GDM1 (cell line): Measurements from ENCODE around the gene SCARB1.

Experiments
- DNase-seq: peaks from one replicate; lab custom pipeline; 2025; lab: John Stamatoyannopoulos, UW

SCARB1 gene

GRCh38 chr12:124862768-124863415, 772 bp downstream of the SCARB1 start:
- no peak for DNase-seq

GRCh38 chr12:124861898-124862676, 1.6 kb downstream of the SCARB1 start:
- DNase-seq, result no peak

DNA sequence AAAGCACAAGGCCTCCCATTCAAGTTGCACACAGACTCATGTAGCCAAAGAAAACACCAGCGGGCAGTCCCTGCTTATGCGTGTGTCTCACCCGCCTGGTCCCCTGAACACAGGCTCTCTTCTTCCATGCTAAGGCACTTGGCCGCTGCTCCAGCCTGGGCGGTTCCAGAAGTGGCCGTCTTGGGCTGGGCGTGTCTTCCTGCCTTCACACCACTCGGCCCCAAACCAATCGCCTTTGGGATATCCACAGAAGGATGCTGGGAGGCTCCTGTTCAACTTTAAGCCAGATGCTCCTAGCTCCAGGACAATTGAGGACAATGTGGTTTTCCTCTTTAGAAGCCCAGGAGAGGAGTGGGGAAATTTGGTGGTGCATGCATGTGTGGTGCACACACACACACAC, 2.2 kb downstream of the SCARB1 start:
- no peak for DNase-seq

GRCh38 chr12:124857921-124858461, 5.7 kb downstream of the SCARB1 start:
- no peak for DNase-seq

DNA sequence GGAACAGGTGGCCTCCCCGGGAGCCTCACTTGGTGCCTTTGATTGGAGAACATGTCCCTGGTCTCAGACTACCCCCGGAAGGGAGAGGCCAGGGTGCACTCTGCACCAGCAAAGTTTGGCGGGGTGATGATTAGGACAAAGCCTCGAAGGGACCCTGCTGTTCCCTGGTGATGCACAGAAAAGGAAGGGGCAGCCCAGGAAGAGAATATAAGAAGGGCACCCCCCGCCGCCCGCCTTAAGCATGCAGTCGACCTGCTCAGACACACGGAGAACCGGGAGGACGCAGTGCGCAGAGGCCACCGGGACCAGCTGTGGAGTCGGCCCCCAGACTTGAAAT, 6.9 kb downstream of the SCARB1 start:
- DNase-seq, result no peak

- no peak for DNase-seq
These were observed 7.4 kb downstream of the SCARB1 start for GRCh38 chr12:124856132-124856841.

GRCh38 chr12:124855275-124855957, 8.2 kb downstream of the SCARB1 start:
- no peak for DNase-seq

GRCh38 chr12:124854637-124855184, 9.0 kb downstream of the SCARB1 start:
- DNase-seq, result no peak

- no peak for DNase-seq
These were observed 9.7 kb downstream of the SCARB1 start for GRCh38 chr12:124853781-124854636.

GRCh38 chr12:124852911-124853427, 10.7 kb downstream of the SCARB1 start:
- no peak for DNase-seq

DNA sequence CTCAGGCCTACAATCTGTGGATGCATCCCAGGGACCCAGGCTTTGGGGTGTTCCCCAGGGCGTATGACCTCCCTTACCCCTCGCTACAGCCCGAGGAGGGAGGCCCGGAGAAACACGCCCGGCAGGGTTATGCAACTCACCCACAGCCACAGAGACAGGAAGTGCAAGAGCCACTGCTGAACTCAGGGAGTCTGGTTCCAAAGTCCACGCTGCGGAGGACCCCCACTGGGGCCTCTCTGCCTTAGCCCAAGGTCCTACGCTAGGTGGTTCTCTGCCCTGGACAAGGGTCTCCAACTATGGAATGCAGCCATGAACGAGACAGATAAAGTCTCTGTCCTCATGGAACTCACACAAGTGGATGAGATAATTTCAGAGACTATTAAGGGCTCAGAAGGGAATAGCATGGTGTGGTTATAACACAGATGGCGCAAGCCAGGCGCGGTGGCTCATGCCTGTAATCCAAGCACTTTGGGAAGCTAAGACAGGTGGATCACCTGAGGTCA, 11.3 kb downstream of the SCARB1 start:
- no peak for DNase-seq

- DNase-seq, result no peak
These were observed 12.3 kb downstream of the SCARB1 start for GRCh38 chr12:124851342-124851741.

- DNase-seq, result no peak
These were observed 14.3 kb downstream of the SCARB1 start for GRCh38 chr12:124849382-124849781.

GRCh38 chr12:124848621-124849380, 14.9 kb downstream of the SCARB1 start:
- no peak for DNase-seq

DNA sequence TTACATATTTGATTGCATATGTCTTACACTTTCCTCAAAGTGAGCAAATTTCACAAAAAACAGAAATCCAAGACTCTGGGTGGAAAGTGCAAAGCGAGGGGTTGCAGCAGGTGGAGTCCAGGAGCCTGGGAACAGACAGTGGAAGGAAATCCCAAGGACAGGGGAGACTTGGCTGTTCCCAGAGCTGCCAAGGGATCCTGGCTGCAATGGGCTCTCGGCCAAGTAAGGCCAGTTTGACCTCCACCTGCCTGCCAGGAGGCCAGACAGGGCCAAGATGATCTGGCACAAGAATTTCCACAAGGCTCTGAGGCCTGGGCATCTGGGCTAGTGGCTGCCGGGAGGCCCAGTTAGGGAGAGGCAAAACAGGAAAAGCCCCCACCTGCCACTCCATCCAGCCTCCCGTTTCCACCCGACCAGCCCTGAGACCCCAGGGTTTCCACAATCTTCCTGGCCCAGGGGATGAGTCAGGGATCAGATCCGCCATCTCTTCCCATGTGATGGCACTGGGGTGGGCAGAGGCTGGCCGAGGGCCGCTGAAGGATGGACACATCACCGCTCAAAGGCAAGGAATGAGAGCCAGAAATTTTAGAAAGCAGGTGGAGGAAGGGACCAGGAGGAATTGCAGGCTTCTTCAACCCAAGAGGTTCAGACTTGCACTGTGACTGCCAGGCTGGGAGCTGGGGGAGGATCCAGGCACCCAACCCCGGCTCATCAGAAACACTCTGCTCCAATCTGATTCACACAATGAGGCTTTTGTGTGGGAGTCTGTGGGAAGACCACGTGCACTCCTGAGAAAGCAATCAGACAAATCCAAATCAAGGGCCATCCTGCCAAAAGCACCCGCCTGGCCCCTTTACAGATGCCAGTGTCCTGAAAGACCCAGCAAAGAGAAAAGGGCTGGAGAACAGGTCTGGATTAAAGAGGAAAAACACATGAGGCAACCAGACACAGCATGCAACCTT, 16.3 kb downstream of the SCARB1 start:
- DNase-seq, result no peak

DNA sequence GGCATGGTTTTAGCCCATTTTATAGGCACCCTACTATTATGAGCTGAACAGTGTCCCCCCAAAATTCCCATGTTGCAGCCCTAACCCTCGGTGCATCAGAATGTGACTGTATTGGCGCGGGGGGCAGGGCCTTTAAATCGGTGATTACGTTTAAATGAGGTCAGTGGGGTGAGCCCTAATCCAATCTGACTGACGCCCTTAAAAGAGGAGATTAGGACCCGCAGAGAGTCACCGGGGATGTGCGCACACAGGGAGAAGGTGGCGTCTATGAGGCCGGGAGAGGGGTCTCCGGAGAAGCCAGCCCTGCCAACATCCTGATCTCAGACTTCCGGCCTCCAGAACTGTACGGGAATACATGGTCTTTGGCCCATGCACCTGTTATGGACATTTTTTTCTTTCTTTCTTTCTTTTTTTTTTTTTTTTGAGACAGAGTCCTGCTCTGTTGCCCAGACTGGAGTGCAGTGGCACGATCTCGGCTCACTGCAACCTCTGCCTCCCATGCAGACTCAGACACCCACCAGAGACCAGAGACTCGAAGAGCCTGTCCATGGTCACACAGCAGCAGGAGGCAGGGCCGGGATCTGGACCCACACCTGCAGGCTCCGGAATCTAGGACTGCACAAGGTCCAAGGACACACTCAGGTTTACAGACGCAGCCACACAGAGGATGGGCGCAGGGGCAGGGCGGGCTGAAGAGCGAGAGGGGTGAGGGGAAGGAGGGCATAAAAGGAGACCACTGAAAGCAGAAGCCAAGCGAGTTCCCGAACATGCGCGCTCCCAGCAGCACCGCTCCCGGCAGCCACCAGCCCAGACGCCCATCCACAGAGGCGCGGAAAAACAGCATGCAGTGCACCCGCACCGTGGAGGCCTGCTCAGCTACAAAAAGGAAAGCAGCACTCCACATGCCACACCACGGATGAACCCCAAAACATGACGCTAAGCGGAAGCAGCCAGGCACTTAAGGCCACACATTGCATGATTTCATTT, 19.0 kb downstream of the SCARB1 start:
- no peak for DNase-seq

DNA sequence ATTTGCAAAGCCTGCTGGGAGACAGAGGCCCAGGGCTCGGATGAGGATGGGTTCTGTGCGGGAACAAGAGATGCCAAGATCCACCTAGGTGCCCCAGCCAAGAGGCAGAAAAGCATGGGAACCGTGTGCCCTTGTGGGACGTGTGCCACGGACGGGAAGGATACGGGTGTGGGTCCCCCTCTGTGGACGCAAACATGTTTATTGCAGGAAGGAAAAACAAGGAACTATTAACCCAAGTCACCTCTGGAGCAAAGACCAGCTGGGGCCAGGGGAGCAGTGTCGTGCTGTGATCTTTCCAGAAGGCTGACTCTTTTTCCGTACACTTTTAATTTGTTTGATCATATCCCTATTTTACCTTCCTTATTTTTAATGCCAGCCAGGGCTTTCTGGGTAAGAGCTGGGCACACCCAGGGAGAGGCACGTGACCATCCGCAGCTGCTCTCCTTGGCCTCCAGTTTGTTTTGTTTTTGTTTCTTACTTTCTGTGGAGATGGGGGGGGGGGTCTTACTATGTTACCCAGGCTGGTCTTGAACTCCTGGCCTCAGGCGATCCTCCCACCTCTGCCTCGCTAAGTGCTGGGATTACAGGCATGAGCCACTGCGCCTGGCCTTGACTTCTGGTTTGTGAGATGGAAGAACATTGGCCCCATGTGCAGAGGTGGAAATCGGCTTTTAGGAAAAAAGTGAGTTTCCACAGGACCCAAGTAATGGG, 20.7 kb downstream of the SCARB1 start:
- no peak for DNase-seq
